Rectal smooth muscle tissue (tissue), 1 donor: ENCODE results near the gene XKR3.
"Not testable (repeated sequence)": the region's sequence is repeated elsewhere in the genome, so short reads cannot be mapped to it uniquely, and the experiment has no call there.

Source experiments
- H3K27ac ChIP-seq: one replicate; pipeline ENCODE4 v1.7.0; 2013; ENCODE audit warnings: low read depth, low read length, inconsistent platforms
- H3K27me3 ChIP-seq: one replicate; pipeline ENCODE4 v1.7.0; 2013; ENCODE audit warnings: low read length; ENCODE audit not compliant: control insufficient read depth, insufficient read depth
- H3K36me3 ChIP-seq: one replicate; pipeline ENCODE4 v1.7.0; 2013; ENCODE audit warnings: low read length; ENCODE audit not compliant: control insufficient read depth, insufficient read depth
- H3K4me1 ChIP-seq: one replicate; pipeline ENCODE4 v1.7.0; 2013; ENCODE audit warnings: low read length; ENCODE audit not compliant: control insufficient read depth, insufficient read depth
- H3K4me3 ChIP-seq: one replicate; pipeline ENCODE4 v1.7.0; 2013; ENCODE audit warnings: low read length
- H3K9ac ChIP-seq: one replicate; pipeline ENCODE4 v1.7.0; 2013; ENCODE audit warnings: low read length

XKR3 gene

GRCh38 chr22:16801571-16801970 is 23.6 kb downstream of the XKR3 start:
- Histone ChIP-seq H3K9ac (no peak overlapping the region), H3K36me3 (no peaks in the 10 kb centered on the region), H3K27ac (no peak overlapping the region), H3K4me3 (no peak overlapping the region), H3K4me1 (no peaks in the 10 kb centered on the region), H3K27me3 (no peaks in the 10 kb centered on the region)

DNA sequence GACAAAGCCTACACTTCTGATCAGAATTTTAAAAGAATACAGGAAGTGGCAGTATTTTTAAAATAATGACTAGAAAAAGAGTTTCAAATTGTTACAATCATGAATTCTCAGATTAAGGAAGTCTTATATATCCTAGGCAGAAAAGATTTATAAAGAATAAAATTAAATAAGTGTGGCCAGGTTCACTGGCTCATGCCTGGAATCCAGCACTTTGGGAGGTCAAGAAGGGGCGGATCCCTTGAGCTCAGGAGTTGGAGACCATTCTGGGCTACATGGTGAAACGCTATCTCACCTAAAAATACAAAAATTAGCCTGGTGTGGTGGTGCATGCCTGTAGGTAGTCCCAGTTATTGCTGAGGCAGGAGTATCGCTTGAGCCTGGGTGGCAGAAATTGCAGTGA is 24.1 kb downstream of the XKR3 start:
- H3K36me3 ChIP-seq, result no peaks in the 10 kb centered on the region
- H3K27me3 ChIP-seq, result no peaks in the 10 kb centered on the region
- H3K27ac ChIP-seq, result no peak overlapping the region
- no peaks in the 10 kb centered on the region for H3K4me1 ChIP-seq
- no peak overlapping the region for H3K9ac ChIP-seq
- H3K4me3 ChIP-seq, result no peak overlapping the region

- no peak overlapping the region for H3K4me3 ChIP-seq
Measured at GRCh38 chr22:16800358-16800757, 24.9 kb downstream of the XKR3 start.

GRCh38 chr22:16795504-16795903 is 29.7 kb downstream of the XKR3 start:
- not testable (repeated sequence) for H3K36me3 ChIP-seq, H3K4me3 ChIP-seq, H3K4me1 ChIP-seq, H3K9ac ChIP-seq, H3K27ac ChIP-seq, H3K27me3 ChIP-seq

More at GRCh38 chr22:16800358-16800757, 24.9 kb downstream of the XKR3 start:
- Histone ChIP-seq H3K4me1 (no peaks in the 10 kb centered on the region), H3K27me3 (no peaks in the 10 kb centered on the region), H3K36me3 (no peaks in the 10 kb centered on the region), H3K27ac (no peak overlapping the region), H3K9ac (no peak overlapping the region)

DNA sequence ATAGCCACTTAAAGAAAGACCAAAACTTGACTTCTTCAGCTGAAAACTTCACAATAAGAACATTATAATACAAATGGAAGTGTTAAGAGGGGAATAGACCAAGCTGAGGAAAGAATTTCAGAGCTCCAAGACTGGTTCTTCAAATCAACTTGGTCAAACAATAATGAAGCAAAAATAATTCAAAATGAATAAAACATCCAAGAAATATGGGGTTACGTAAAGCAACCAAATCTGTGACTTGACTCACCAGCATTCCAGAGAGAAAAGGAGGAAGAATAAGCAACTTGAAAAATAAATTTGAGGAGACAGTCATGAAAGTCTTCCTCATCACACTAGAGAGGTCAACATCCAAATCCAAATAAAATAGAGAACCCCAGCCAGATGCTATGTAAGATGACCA is 31.4 kb downstream of the XKR3 start:
- H3K9ac ChIP-seq, result no peak overlapping the region
- H3K27me3 ChIP-seq, result no peaks in the 10 kb centered on the region
- H3K36me3 ChIP-seq, result no peaks in the 10 kb centered on the region
- no peak overlapping the region for H3K27ac ChIP-seq
- H3K4me1 ChIP-seq, result no peaks in the 10 kb centered on the region
- H3K4me3 ChIP-seq, result no peak overlapping the region

GRCh38 chr22:16789860-16790493 is 35.2 kb downstream of the XKR3 start:
- Histone ChIP-seq H3K27me3 (no peaks in the 10 kb centered on the region), H3K4me3 (no peak overlapping the region), H3K36me3 (no peaks in the 10 kb centered on the region), H3K9ac (no peak overlapping the region), H3K27ac (no peak overlapping the region), H3K4me1 (no peaks in the 10 kb centered on the region)

GRCh38 chr22:16783930-16784354 is 41.3 kb downstream of the XKR3 start:
- no peak overlapping the region for H3K9ac ChIP-seq
- no peaks in the 10 kb centered on the region for H3K4me1 ChIP-seq
- no peaks in the 10 kb centered on the region for H3K36me3 ChIP-seq
- no peak overlapping the region for H3K4me3 ChIP-seq
- H3K27me3 ChIP-seq, result no peaks in the 10 kb centered on the region
- no peak overlapping the region for H3K27ac ChIP-seq

DNA sequence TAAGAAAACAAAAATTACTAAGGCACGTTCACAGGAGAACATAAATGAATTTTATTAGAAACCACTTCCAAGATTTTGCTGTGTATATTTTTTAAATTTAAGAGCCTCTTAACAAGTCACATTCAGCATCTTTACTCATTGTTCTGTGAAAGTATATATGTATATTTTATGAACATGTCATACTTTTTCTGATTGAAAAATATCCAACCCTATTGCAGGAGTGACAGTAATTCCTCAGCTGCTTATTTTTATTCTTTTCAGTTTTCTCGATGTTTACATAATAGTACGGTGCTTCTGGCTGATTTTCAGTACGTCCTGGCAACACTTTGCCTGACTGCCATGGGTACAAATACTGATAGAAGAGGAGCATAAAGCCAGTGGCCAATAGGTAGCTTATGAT is 41.8 kb downstream of the XKR3 start:
- no peaks in the 10 kb centered on the region for H3K4me1 ChIP-seq

GRCh38 chr22:16781764-16782329 is 43.4 kb downstream of the XKR3 start:
- H3K4me3 ChIP-seq, result no peak overlapping the region
- no peaks in the 10 kb centered on the region for H3K36me3 ChIP-seq
- H3K9ac ChIP-seq, result no peak overlapping the region
- H3K27me3 ChIP-seq, result no peaks in the 10 kb centered on the region
- H3K4me1 ChIP-seq, result no peaks in the 10 kb centered on the region
- no peak overlapping the region for H3K27ac ChIP-seq

More for the DNA sequence above, 41.8 kb downstream of the XKR3 start:
- no peaks in the 10 kb centered on the region for H3K36me3 ChIP-seq
- no peak overlapping the region for H3K9ac ChIP-seq
- H3K27ac ChIP-seq, result no peak overlapping the region
- no peak overlapping the region for H3K4me3 ChIP-seq
- H3K27me3 ChIP-seq, result no peaks in the 10 kb centered on the region

- H3K36me3 ChIP-seq, result no peaks in the 10 kb centered on the region
- no peaks in the 10 kb centered on the region for H3K4me1 ChIP-seq
- H3K27ac ChIP-seq, result no peak overlapping the region
- H3K9ac ChIP-seq, result no peak overlapping the region
- H3K4me3 ChIP-seq, result no peak overlapping the region
- H3K27me3 ChIP-seq, result no peaks in the 10 kb centered on the region
Measured at GRCh38 chr22:16781074-16781763, 44.0 kb downstream of the XKR3 start.

GRCh38 chr22:16777284-16777924 is 47.8 kb downstream of the XKR3 start:
- Histone ChIP-seq H3K27ac (no peak overlapping the region), H3K4me3 (no peak overlapping the region), H3K4me1 (no peaks in the 10 kb centered on the region), H3K27me3 (no peaks in the 10 kb centered on the region), H3K9ac (no peak overlapping the region), H3K36me3 (no peaks in the 10 kb centered on the region)

GRCh38 chr22:16776080-16776479 is 49.1 kb downstream of the XKR3 start:
- H3K4me3 ChIP-seq, result no peak overlapping the region
- no peak overlapping the region for H3K9ac ChIP-seq
- H3K27me3 ChIP-seq, result no peaks in the 10 kb centered on the region
- H3K4me1 ChIP-seq, result no peaks in the 10 kb centered on the region
- H3K36me3 ChIP-seq, result no peaks in the 10 kb centered on the region
- no peak overlapping the region for H3K27ac ChIP-seq
